Measurements from ENCODE around the gene DUS1L.

The DUS1L gene

DNA sequence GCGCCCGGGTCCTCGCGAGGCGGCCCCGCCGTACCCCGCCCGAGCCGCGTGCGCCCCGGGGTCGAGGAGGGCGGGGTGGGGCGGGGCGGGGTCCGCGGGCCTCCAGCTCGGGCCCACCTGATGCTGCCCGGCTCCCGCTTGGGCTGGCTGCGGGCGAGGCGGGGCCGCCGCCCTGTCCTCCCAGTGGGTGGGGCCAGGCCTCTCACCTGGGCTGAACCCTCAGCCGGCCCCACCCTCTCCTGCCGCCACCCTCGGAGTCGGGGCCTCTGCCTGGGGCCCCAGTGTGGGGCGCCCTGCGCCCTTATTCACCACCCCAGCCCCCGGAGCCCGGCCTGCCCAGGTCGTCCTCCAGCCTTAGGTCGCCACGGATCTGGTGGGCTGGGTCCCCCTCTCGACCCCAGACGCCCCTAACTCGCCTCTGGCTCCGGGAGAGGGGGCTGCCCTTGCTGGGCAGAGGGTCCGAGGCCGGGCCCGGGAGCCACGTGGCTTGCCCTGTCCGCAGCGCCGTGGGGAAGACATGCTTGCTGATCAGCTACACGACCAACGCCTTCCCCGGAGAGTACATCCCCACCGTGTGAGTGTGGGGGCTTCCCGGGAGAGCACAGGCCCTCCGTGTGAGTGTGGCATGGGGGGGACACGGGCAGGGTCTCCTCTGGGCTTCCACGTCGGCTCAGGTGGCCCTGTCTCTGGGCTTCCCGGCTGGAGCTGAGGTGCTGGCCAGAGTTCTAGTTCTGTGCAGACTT lies 33.5 kb downstream of the DUS1L start:
- DNase-seq (ENCODE audit: extremely low spot score, insufficient read length, low read depth) (no peak), FAIRE-seq (no peak)

DNA sequence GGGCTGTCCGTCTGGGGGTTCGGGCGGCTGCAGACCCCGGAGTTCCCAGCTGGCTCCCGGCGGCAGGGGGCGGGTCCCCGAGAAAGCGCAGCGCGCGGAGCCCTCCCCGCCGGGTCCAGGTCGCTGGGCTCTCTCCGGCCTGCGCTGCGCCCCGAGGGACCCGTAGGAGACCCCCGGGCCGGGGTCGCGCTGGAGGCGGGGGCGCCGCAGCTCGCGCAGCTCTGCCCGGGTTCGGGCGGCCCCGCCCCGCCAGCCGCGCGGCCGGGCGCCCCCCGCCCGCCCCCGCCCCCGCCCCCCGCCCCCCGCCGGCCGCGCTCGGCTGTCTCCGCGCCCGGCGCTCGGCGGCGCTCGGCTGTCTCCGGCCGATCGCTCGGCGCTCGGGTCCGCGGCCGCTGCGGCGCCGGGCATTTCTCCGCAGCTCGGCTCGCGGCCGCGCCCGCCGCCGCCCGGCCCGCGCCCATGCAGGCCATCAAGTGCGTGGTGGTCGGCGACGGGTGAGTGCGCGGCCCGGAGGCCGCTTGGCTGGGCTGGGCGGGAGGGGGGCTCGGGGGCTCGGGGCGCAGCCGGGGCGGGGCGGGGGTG lies 34.2 kb downstream of the DUS1L start, which contains the start of gene RAC3:
RAC3 (plus strand) TSS at position 376 of the 582 bp plus-strand sequence; CDS start at position 460, 84 bp downstream.
- FAIRE-seq (no peak), DNase-seq (ENCODE audit: extremely low spot score, insufficient read length, low read depth) (no peak)

DNA sequence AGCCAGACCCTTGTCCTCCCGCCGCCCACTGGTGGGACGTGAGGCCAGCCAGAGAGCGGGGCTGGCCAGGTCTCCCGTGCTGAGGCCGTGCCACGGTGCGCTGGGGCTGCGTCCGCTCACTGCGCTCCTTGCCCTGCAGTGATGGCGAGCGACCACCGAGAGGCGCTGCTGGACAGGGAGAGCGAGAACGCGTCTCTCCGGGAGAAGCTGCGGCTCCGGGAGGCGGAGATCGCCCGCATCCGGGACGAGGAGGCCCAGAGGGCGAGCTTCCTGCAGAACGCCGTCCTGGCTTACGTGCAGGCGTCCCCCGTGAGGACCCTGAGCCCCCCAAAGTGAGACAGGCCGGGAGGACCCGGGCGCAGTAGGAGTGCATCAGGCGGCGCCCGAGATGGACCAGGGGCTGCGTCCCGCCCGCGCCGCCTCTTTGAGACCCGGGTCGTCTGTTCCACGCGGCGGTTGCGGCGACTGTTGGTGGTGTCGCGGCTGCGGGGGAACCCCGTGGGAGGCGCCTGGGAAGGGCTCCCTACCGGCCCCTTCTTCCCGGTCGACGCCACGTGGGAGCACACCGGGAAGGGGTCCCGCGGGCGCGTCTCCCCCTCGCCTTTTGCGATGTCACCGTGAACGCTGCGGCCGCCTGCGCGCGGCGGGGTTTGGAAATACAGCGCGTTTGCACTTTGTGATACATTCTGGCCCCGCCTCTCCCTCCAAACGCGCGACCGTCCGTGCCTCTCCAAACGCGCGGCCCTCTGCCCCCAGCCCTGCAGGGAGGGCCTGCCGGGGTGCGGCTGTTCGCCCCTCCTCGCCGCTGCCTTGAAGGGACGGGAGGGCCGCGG lies 34.9 kb downstream of the DUS1L start:
- DNase-seq (ENCODE audit: extremely low spot score, insufficient read length, low read depth), result no peak
- peak; percentile 78 for FAIRE-seq

DNA sequence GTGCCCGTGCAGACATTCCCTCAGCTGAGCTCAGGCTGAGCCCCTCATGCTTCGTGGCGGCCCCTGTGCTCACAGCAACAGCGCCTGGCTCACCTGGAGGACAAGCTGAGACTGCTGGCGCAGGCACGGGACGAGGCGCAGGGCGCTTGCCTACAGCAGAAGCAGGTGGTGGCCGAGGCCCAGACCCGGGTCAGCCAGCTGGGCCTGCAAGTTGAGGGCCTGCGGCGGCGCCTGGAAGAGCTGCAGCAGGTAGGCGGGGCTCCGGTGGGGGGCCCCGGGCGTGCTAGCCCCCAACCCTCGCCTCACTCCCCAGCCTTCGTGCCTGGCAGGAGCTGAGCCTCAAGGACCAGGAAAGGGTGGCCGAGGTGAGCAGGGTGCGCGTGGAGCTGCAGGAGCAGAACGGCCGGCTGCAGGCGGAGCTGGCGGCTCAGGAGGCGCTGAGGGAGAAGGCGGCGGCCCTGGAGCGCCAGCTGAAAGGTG lies 35.6 kb downstream of the DUS1L start:
- no peak for FAIRE-seq
- DNase-seq (ENCODE audit: extremely low spot score, insufficient read length, low read depth), result no peak

DNA sequence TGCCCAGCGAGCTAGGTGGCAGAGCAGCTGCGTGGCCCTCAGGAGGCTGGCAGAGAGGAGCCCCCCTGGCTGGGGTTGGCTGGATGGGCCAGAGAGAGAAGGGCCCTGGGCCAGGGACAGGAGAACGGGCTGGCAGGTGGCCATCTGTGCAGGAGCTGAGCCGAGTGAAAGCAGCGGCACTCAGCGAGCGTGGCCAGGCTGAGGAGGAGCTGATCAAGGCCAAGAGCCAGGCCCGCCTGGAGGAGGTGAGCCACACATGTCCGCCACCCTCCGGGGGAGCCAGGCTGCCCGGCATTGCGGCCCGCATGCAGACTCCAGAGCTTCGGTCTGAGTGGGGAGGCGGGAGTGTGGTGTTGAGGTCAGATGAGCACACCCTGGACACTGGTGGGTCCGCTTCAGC lies 36.2 kb downstream of the DUS1L start:
- no peak for DNase-seq (ENCODE audit: extremely low spot score, insufficient read length, low read depth)
- FAIRE-seq, result no peak

DNA sequence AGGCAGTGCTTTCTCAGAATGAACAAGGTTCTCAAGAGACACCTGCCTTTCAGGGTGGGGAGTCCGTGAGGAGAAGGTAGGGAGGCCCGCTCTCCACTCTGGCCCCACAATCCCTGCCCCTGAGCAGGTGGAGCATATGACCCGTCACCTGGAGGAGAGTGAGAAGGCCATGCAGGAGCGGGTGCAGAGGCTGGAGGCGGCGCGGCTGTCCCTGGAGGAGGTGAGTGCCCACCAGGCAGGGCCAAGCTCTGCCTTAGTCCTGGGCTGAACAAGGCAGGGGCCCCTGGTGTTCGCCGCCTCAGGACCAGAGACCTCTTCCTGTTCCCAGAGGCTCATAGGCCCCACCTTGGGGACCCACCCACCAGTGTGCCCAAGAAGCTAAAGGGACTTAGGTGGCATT lies 36.6 kb downstream of the DUS1L start:
- FAIRE-seq, result no peak
- no peak for DNase-seq (ENCODE audit: extremely low spot score, insufficient read length, low read depth)

DNA sequence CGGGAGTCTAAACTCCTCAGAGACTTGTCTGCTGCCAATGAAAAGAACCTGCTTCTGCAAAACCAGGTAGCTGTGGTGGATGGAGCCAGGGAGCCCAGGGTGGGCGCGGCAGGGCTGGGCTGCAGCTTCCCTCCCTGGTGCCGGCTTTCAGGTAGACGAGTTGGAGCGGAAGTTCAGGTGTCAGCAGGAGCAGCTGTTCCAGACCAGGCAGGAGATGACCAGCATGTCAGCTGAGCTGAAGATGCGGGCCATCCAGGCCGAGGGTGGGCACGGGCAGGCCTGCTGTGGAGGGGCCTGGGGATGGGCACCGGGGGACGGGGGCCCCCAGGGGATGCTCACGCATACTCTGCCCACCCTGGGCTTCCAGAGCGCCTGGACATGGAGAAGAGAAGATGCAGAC lies 37.4 kb downstream of the DUS1L start:
- DNase-seq (ENCODE audit: extremely low spot score, insufficient read length, low read depth), result no peak
- FAIRE-seq, result no peak

DNA sequence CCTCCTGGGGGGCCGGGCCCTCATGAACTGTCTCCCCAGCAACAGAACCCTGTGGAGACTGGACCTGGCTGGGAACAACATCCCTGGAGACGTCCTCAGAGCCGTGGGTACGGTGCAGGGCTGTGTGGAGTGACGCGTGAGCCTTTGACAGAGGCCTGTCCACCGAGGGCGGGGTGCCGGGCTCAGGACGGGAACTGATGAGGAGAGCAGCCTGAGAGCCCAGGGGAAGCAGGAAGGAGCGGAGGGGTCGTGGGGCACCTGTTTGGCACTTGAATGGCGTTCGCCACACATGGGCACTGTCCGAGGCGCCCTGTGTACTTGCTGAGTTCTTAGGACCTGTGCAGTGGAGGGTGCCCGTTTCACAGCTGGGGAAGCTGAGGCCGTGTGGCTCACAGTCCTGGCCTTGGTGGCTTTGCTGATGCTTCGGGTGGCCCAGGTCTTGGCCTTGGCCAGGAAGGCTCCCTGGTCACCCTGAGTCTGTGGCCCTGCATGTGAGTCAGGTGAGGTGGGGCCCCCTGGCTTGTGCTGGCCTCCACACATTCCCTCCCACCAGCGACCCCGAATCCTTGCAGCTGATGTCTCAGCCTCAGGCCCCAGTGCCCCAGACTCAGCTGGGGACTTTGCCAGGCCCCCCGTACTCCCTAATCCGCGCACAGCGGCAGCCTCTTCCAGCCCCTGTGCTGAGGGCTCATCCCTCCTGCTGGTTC lies 40.0 kb downstream of the DUS1L start:
- DNase-seq (ENCODE audit: extremely low spot score, insufficient read length, low read depth), result no peak
- FAIRE-seq, result no peak

DNA sequence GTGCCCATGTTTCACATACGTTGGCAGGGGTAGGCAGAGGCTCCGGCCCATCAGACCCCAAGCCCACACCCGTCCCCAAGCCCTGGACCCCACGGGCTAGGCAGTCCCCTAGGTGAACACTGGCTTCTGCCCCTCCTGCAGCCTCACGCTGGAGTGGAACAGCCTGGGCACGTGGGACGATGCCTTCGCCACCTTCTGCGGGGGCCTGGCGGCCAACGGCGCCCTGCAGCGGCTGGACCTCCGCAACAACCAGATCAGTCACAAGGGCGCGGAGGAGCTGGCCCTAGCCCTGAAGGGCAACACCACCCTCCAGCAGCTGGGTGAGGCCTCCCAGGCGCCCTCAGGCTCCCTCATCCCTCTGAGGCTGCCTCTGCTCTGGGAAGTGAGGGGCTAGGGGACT lies 40.7 kb downstream of the DUS1L start:
- FAIRE-seq, result no peak
- DNase-seq (ENCODE audit: extremely low spot score, insufficient read length, low read depth), result no peak

DNA sequence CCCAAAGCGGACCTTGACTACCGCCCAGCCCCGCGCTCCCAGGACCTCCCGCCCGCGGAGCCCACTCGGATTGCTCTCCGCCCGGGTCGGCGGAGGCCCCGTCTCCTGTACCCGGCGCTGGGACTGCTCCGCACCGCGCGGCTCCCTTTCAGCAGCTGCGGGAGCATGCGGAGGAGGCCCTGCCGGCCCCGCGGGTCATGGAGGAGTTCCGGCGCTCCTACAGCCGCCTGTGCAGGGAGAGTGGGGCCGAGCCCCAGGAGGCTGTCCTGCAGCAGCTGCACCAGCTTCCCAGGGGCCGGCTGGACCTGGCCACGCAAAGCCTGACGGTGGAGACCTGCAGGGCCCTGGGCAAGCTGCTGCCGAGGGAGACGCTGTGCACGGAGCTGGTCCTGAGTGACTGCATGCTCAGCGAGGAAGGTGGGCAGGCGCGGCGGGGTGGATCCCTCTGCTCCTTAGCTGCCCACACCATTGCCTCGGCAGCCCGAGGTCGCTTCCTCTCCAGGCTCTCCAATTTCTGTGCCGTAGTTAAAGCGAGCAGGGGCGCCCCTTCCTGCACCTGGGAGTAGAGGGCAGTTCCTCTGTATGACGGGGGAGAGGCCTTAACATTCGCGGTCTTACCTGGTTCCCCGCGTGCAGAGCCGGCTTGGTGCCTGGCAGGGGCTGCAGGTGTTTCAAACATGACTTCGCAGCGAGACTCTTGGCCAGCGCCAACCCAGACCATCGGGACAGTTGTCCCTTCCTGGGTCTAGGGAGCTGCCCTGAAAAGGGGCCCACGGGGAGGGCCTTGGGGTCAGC lies 42.0 kb downstream of the DUS1L start:
- DNase-seq (ENCODE audit: extremely low spot score, insufficient read length, low read depth) (no peak), FAIRE-seq (no peak)

DNA sequence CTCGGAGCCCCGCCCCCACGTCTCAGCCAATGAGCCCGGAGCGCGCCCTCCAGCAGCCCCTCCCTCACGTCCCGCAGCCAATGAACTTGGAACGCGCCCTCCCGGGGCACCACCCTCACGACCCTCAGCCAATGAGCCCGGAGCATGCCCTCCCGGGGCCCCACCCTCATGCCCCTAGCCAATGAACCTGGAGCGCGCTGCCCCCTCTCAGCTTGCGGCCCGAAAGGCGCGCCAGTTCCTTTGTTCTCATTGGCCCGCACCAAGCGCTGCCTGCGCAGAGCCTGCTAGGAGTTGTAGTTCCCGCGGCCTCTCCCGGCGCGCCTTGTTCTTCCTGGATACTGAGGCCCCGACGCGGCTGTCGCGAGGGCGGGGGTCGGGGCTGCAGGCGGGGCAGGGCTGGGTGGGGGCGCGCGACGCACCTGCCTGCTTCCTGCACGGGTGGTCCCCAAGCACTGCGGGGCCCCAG lies 42.6 kb downstream of the DUS1L start, which contains the start of gene LRRC45:
LRRC45 (plus strand) TSS at position 325 of the 466 bp plus-strand sequence. CDS start 339 bp downstream, outside the sequence.
- FAIRE-seq (peak; percentile 100), DNase-seq (ENCODE audit: extremely low spot score, insufficient read length, low read depth) (peak; percentile 96)

DNA sequence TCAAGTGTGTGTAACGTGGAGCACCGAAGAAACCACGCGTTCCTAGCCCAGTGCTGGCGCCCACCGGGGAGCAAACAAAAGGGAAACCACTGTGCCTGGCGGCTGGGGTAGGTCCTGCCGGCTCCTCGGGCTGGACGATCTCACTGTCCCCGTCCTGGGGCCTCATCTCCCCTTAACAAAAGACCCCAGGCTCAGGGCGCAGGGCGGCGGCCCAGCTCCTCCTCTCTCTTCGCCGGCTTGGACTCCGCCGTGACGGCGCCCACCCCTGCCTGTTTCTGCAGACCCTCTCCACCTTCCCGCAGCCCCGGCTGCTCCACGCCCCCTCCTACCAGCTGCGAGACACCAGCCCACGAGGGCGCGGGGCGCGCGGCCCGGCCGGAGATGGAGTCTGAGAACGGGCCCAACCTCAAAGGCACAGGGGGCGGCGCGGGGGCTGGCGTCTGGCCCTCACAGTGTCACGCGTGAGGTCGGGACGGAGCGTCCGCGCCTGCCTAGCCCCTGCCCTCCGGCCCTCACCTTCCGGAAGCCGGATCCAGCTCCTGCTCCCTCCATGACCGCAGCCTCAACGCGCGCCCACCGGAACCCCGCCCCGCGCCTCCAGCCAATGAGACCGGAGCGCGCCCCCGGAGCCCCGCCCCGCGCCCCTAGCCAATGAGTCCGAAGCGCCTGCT lies 43.2 kb downstream of the DUS1L start, which contains the start of gene CENPX:
CENPX (minus strand) TSS at position 569 of the 671 bp plus-strand sequence; CDS start at position 552, 17 bp downstream.
- no peak for DNase-seq (ENCODE audit: extremely low spot score, insufficient read length, low read depth)
- FAIRE-seq, result no peak

DNA sequence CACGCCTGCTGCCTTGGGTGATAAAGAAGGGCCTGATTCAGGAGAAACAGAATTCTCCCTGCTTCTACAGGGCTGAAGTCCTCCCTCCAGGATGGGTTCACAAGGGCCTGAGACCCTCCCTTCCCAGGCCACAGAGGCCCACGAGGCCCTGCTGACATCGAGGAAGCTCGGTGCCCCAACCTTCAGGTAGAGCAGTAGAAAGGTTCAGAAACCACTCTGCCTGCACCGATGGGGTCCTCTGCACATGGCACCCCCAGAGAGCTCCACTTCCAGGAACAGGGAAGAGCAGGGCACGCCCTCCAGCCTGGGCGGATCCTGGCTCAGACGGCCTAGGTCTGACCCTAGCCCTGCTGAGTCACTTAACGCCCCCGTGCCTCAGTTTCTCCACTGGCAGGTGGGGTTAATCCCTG lies 43.7 kb downstream of the DUS1L start:
- FAIRE-seq (no peak), DNase-seq (ENCODE audit: extremely low spot score, insufficient read length, low read depth) (no peak)

DNA sequence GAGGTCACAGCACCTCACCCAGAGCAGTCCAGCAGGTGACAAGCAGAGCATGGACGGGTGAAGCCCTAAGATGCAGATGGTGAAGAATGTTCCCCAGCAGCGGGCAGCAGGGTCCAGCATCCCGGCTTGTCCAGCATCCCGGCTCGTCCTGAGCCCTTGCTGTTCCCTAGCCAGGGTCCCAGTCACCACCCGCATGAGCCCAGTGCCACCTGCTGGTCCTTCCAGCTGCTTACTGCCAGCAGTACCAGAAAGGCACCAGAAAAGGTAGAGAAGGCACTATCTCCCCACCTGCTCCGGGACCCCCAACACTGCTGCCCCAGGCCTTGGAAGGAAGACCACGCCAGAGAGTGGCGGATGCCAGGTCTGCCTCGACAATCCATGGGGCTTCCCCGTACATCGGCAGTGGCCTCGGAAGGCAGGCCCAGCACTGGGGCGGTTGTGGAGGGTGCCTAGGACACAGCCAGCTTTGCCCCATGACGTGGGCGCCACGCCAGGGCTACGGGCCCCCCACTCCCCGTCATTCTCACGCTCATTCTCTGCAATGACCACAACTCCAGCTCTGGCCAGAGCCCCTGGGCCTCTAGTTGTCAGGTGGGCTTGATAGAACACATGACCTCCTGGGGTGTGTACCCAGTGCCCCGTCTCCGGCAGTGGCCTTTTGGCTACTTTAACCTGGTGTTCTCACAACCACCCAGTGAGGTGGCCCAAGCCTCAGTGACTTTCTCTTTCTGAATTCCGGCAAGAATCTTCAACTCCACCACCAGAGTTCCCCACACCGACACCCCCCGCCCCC lies 44.3 kb downstream of the DUS1L start:
- FAIRE-seq, result peak; percentile 59
- no peak for DNase-seq (ENCODE audit: extremely low spot score, insufficient read length, low read depth)

DNA sequence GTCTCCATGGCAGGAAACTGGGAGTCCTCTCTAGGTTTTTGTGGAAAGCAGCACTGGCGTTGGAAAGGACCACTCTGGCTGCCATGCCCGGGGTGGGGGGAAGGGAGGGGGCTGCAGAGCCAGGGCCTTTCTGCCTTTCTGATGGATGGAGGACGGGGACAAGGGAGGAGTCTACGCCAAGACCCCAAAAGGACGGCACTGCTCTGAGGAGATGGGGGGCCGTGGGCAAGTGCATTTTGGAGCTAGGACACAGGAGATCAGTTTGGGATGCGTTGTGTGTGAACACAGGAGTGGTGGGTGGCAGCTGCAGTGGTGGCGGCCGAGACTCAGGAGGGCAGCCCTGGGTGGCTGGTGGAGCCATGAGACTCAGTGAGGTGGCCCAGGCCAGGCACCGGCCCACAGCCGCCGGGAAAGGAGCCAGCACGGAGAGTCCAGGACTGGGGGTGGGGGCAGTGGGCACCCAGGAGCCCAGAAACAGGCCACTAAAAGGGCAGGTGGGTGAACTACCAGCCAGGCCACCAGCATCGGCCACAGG lies 45.0 kb downstream of the DUS1L start:
- FAIRE-seq, result no peak
- DNase-seq (ENCODE audit: extremely low spot score, insufficient read length, low read depth), result no peak

DNA sequence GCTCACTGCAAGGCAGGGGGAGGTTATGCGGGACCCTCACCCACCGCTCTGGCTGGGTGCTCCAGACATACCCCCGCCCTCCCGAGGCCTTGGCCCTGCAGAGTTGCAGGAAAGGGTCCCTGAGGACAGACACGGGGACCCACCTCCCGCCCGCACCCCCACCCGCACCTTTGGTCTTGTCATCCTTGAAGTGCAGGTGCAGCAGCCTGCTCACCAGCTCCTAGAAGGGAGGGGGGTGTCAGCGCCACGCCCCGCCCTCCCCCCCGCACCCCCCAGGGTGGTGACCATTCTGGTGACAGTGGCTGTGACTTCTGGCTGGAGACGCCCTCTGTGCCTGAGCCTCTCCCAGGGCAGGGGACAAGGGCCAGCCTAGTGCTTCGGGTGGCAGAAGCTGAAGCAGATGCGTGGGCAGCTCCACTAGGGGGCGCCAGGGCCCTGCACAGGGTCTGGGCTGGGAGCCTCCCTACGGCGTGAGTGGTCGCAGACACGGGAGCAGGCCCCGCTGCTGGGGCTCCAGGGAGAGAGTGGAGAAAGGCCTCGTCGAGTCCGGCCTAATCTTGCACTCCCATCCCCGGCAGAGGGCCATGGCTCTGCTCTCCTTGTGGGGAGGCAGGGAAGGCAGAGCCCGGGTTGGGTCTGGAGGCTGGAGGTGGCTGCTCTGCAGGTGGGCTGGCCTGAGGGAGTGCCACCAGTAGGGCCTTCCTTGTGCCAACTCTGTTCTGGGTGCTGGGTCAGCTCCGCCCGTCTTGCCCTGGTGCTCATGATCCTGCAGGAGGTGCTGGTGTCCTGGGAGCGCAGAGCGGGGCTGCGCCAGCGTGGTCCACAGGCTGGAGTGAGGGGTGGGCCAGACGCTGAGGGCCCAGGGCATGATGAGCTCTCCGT lies 45.7 kb downstream of the DUS1L start:
- FAIRE-seq (no peak), DNase-seq (ENCODE audit: extremely low spot score, insufficient read length, low read depth) (no peak)

Measured in GM18507 (cell line).